Right lobe of liver (tissue), 6 donors: ENCODE measurements around the gene MN1. TPM values are rescaled to one million over a fixed set of nuclear protein-coding genes. Genes with fewer than 3 reads are reported as not detected.

ENCODE experiments used
- ATAC-seq, 4 donors: fragments of 200-7000 bp; cut with Tn5 transposase; one replicate each; pipeline ENCODE4 v1.9.1; 2020; ENCODE audit warnings: mild to moderate bottlenecking in 4 of 4, moderate library complexity in 4 of 4
- DNase-seq, 3 donors: peaks; one replicate each; pipeline ENCODE4 v3.0.0-alpha.2; 2020
- H3K27ac ChIP-seq, 3 donors: fragments of 200-600 bp; one replicate each; pipeline ENCODE4 v1.8.0; 2022
- H3K27me3 ChIP-seq, 2 donors: fragments of 200-600 bp; one replicate each; pipeline ENCODE4 v1.8.0; 2022
- H3K36me3 ChIP-seq, 4 donors: fragments of 200-600 bp; sonication (generic) in 1 of 4; one replicate each; pipeline versions ENCODE4 v1.5.1 to v1.8.0; 2017 to 2022; ENCODE audit warnings: control low read depth in 1 of 4
- H3K4me1 ChIP-seq, 4 donors: fragments of 200-600 bp; sonication (generic) in 1 of 4; one replicate each; pipeline versions ENCODE4 v1.5.1 to v1.8.0; 2017 to 2022; ENCODE audit warnings: control low read depth in 1 of 4
- H3K4me3 ChIP-seq, 3 donors: fragments of 200-600 bp; one replicate each; pipeline ENCODE4 v1.8.0; 2022
- H3K9me3 ChIP-seq, 4 donors: fragments of 200-600 bp; sonication (generic) in 1 of 4; one replicate each; pipeline versions ENCODE4 v1.5.1 to v1.8.0; 2017 to 2022; ENCODE audit warnings: control low read depth in 1 of 4
- CTCF ChIP-seq, 4 donors: fragments of 200-600 bp in 3 of 4; fragments of 450-650 bp in 1 of 4; IDR thresholded peaks; one replicate each; pipeline versions ENCODE4 v1.5.1 to v1.8.0; 2016 to 2022; ENCODE audit warnings: antibody characterized with exemption in 4 of 4, mild to moderate bottlenecking in 2 of 4
- POLR2A ChIP-seq: fragments of 450-650 bp; IDR thresholded peaks from one replicate; pipeline ENCODE4 v1.6.1; 2017; ENCODE audit warnings: antibody characterized with exemption, mild to moderate bottlenecking
- WGBS: methylation state at CpG from one replicate; pipeline ENCODE4 v1.1.6; 2018; ENCODE audit warnings: low coverage, low lambda C conversion rate; ENCODE audit not compliant: insufficient coverage; ENCODE audit errors: missing lambda C conversion rate; 5-methylcytosine and 5-hydroxymethylcytosine counted together
- intact Hi-C, 2 donors: fragments of 100-400 bp; cut with DNase I; formaldehyde crosslinking; loops; one replicate each; pipeline versions ENCODE4 v1.11.2 to v1.14.1; 2022
- total RNA-seq, 6 experiments: library from RNA; depleted of rRNA in 2 of 6; stranded (reverse); fragments of >200 nt in 2 of 6; fragmentation: NEBNext Ultra II Directional in 3 of 6; extraction: Animal tissue kit (Norgen Biotek cat#: 25700) in 3 of 6; gene quantifications; one replicate each; pipeline versions ENCODE4 v1.1.0 to v1.2.4, GENCODE V29; 2016 to 2023
- donor health status: DM: no; HTN: yes; CAD: no.
- donor health status: DM: no; HTN: no; CAD: no.
- donor health status: DM: no; HTN: no; CAD: no.
- donor health status: DM: no; HTN: yes; CAD: no.
- donor health status: DM: no; HTN: yes; CAD: no.

Gene MN1
- total RNA-seq, 6 experiments from 2014 or later = 0.10 to 0.77 (median 0.46) TPM

- no peak for DNase-seq
- intact Hi-C loops = no loop called here
- H3K27ac ChIP-seq = no peak overlapping the region
Observed at GRCh38 chr22:27774200-27774599, 27.4 kb downstream of the MN1 start.

DNA sequence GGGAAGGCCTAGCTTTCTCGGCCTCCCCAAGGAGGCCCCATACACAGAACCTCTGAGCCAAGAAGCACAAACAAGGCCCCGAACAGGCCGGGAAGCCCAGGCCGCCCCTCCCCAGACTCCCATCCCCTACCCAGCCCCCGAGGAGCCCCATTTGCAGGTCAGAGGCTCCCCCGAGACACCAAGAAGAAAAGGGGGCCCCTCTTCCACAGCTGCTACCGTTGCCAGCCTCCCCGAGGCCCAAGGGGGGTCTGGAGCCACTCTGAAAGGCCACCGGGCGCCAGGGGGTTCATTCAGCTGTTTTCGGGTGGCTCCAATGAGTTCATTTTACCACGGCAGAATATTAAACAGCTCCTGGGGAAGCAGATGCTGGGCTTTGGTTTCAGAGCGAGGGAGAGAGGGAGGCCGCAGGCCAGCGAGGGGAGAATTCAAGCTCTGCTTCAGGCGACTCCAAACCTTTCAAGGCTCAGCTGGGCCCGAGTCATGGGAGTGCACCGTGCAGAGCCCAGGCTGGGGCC, 28.5 kb downstream of the MN1 start:
- Histone ChIP-seq H3K27me3 (no peaks in the 10 kb centered on the region), H3K4me1 (no peaks in the 10 kb centered on the region), H3K9me3 (no peaks in the 10 kb centered on the region), H3K4me3 (no peak overlapping the region), H3K36me3 (no peaks in the 10 kb centered on the region), H3K27ac (no peak overlapping the region)
- ATAC-seq (no peak), DNase-seq (no peak)
- intact Hi-C loops = no loop called here
- WGBS = no CpG with 5 or more reads among the region's 18 CpGs
- TF ChIP-seq CTCF (IDR thresholded peaks at IDR 0.05) (no peak), POLR2A (no peak)

More at GRCh38 chr22:27774200-27774599, 27.4 kb downstream of the MN1 start:
- TF ChIP-seq CTCF (IDR thresholded peaks at IDR 0.05) (no peak), POLR2A (no peak)
- Histone ChIP-seq H3K27me3 (no peaks in the 10 kb centered on the region), H3K4me1 (no peaks in the 10 kb centered on the region), H3K36me3 (no peaks in the 10 kb centered on the region), H3K9me3 (no peaks in the 10 kb centered on the region), H3K4me3 (no peak overlapping the region)
- ATAC-seq = no peak
- 50% methylated on average over 6 of the region's 9 CpGs for WGBS

DNA sequence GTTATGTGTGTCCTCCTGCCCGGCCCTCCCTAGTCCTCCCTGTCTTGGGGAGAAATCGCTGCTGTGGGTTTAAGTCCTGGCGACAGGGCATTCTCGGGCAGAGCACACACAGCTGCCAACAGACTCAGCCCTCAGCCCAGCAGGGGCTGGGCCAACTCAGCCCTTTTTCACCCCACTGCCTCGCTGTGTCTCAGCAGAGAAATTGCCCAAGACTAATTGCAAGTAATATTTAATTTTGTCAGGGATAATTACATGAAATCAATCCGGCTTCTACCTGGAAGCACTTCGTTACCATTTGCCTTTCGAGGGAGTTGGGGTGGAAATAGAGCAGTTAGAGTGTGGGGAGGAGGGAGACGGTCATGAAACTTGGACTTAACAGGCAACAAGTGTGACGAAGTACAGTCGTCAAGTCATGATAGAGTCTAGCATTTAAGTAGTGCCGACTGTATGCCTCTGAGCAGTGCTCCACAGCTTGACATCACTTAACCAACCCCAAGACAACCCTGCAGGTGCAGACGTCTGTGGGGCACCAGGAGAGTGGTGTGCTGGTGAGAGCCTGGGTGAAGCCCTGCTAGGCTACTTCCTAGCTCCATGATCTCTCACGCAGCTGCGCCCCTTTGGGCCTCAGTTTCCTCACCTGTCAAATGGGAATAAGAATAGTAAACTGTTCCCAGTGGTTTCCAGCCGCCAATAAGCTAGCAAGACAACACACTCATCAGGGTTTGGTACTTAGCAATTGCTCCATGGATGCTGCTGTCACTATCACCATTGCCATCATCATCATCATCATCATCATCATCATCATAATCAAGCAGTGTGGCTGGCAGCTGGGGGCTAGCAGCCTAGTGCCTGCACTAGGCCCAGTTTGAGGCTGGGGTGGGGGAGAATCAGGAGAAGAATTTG, 29.2 kb downstream of the MN1 start:
- Histone ChIP-seq H3K36me3 (no peaks in the 10 kb centered on the region), H3K4me3 (no peak overlapping the region), H3K9me3 (no peaks in the 10 kb centered on the region), H3K27ac (no peak overlapping the region), H3K4me1 (no peaks in the 10 kb centered on the region), H3K27me3 (no peaks in the 10 kb centered on the region)
- intact Hi-C loops = no loop called here
- no peak for DNase-seq
- no peak for ATAC-seq
- TF ChIP-seq POLR2A = no peak
- no peak for TF ChIP-seq CTCF (IDR thresholded peaks at IDR 0.05)
- WGBS = 82% methylated on average over 12 of the region's 16 CpGs

DNA sequence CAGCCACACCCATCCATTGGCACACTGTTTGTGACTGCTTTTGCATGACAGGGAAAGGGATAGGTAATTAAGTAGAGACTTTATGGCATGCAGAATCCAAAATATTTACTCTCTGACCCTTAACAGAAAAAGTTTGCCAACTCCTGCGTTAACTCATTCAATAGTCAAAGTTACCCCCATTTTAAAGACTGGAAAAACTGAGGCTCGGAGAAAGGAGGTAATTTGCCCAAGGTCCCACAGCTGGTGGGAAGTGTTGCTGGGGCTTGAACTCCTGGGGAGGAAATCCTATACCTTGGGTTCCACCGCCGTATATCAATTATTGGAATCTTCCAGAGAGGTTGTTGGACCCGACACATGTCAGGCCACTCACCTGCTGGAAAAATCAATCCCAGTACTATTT, 29.9 kb downstream of the MN1 start:
- Histone ChIP-seq H3K4me3 (no peak overlapping the region), H3K9me3 (no peaks in the 10 kb centered on the region), H3K27me3 (no peaks in the 10 kb centered on the region), H3K4me1 (no peaks in the 10 kb centered on the region), H3K36me3 (no peaks in the 10 kb centered on the region), H3K27ac (no peak overlapping the region)
- ATAC-seq = no peak
- intact Hi-C loops = no loop called here
- no peak for TF ChIP-seq POLR2A
- no peak for TF ChIP-seq CTCF (IDR thresholded peaks at IDR 0.05)
- DNase-seq = no peak
- WGBS = 100% methylated on average over 1 of the region's 5 CpGs
